B cell (primary cell): ENCODE data around the gene LRRC61. TPM values are rescaled to one million over a fixed set of nuclear protein-coding genes. Genes with fewer than 3 reads are reported as not detected.

Experiments used
- ATAC-seq: fragments of 200-7000 bp; cut with Tn5 transposase; one replicate; pipeline ENCODE4 v1.10.0; 2021; ENCODE audit warnings: low read depth, mild to moderate bottlenecking, moderate number of reproducible peaks, moderate library complexity
- CTCF ChIA-PET: fragments of 350-600 bp; sonication (Branson Sonifier 250); formaldehyde crosslinking; loops from one replicate; lab custom pipeline; 2021; ENCODE audit warnings: antibody characterized with exemption, inconsistent platforms; lab: Charles Lee
- POLR2A ChIA-PET: fragments of 350-600 bp; sonication (Branson Sonifier 250); formaldehyde crosslinking; loops from one replicate; lab custom pipeline; 2021; ENCODE audit warnings: antibody characterized with exemption; lab: Charles Lee
- DNase-seq: peaks from one replicate; pipeline ENCODE4 v3.0.0; 2013
- H2AFZ ChIP-seq: 2 replicates; pipeline ENCODE4 v1.6.1; 2012; ENCODE audit warnings: mild to moderate bottlenecking, low read depth, low read length; ENCODE audit not compliant: insufficient read depth, poor library complexity, severe bottlenecking
- H3K27ac ChIP-seq, 2 donors: 1 replicate in 1 of 2; 2 replicates in 1 of 2; pipeline ENCODE4 v1.5.1; 2012 to 2013; ENCODE audit warnings: low read length in 2 of 2, mild to moderate bottlenecking in 2 of 2, moderate library complexity in 1 of 2
- H3K27me3 ChIP-seq, 4 experiments: fragments of 200-600 bp in 1 of 4; sonication (generic) in 1 of 4; replicated peaks in 1 of 4; 1 replicate in 2 of 4; 2 replicates in 2 of 4; pipeline versions ENCODE4 v1.6.1 to v1.7.0; 2013 to 2016; ENCODE audit warnings: low read length in 3 of 4, mild to moderate bottlenecking in 2 of 4, mixed read lengths in 1 of 4, moderate library complexity in 1 of 4; ENCODE audit not compliant: insufficient read depth in 4 of 4, control insufficient read depth in 3 of 4; ENCODE audit errors: control extremely low read depth in 1 of 4
- H3K36me3 ChIP-seq, 2 experiments: replicated peaks in 1 of 2; 1 replicate in 1 of 2; 2 replicates in 1 of 2; pipeline versions ENCODE4 v1.6.1 to v1.7.1; 2013; ENCODE audit warnings: low read length in 1 of 2; ENCODE audit not compliant: insufficient read depth in 2 of 2, control insufficient read depth in 1 of 2; ENCODE audit errors: control extremely low read depth in 1 of 2, extremely low read depth in 1 of 2
- H3K4me1 ChIP-seq, 2 donors: fragments of 200-600 bp in 1 of 2; sonication (generic) in 1 of 2; 1 replicate in 1 of 2; 2 replicates in 1 of 2; pipeline versions ENCODE4 v1.5.1 to v1.6.1; 2013 to 2017; ENCODE audit warnings: low read length in 2 of 2; ENCODE audit not compliant: control insufficient read depth in 2 of 2, insufficient read depth in 2 of 2
- H3K4me2 ChIP-seq: replicated peaks from 2 replicates; pipeline ENCODE3; 2012; ENCODE audit warnings: mild to moderate bottlenecking, low read depth, low read length; ENCODE audit not compliant: poor library complexity, severe bottlenecking
- H3K4me3 ChIP-seq, 5 experiments: fragments of 200-600 bp in 1 of 5; sonication (generic) in 1 of 5; 1 replicate in 3 of 5; 2 replicates in 2 of 5; pipeline versions ENCODE4 v1.5.1 to v1.7.0; 2011 to 2016; ENCODE audit warnings: low read length in 4 of 5, mild to moderate bottlenecking in 4 of 5, low read depth in 2 of 5, control low read depth in 1 of 5, moderate library complexity in 1 of 5; ENCODE audit not compliant: insufficient read depth in 1 of 5; ENCODE audit errors: control extremely low read depth in 1 of 5, extremely low read depth in 1 of 5
- H3K79me2 ChIP-seq: fragments of 200-600 bp; sonication (generic); one replicate; pipeline ENCODE4 v1.6.0; 2016; ENCODE audit warnings: low read length; ENCODE audit not compliant: control insufficient read depth, insufficient read depth
- H3K9ac ChIP-seq: fragments of 200-600 bp; sonication (generic); 2 replicates; pipeline ENCODE4 v1.6.1; 2017; ENCODE audit warnings: mild to moderate bottlenecking, low read length, moderate library complexity
- H3K9me3 ChIP-seq, 3 donors: one replicate each; pipeline versions ENCODE4 v1.6.1 to v1.7.1; 2013; ENCODE audit warnings: low read length in 2 of 3; ENCODE audit not compliant: control insufficient read depth in 2 of 3, insufficient read depth in 1 of 3; ENCODE audit errors: control extremely low read depth in 1 of 3
- H4K20me1 ChIP-seq: 2 replicates; pipeline ENCODE4 v1.6.0; 2012; ENCODE audit warnings: mild to moderate bottlenecking, low read length; ENCODE audit not compliant: insufficient read depth, control insufficient read depth, poor library complexity, severe bottlenecking
- H3K27ac Mint-ChIP-seq: one replicate; pipeline ENCODE4 v1.8.0; 2021; ENCODE audit warnings: mixed read lengths
- H3K27me3 Mint-ChIP-seq: one replicate; pipeline ENCODE4 v1.8.0; 2021; ENCODE audit warnings: mixed read lengths
- H3K4me1 Mint-ChIP-seq: one replicate; pipeline ENCODE4 v1.8.0; 2021; ENCODE audit warnings: mixed read lengths
- H3K4me3 Mint-ChIP-seq: one replicate; pipeline ENCODE4 v1.8.0; 2021; ENCODE audit warnings: mixed read lengths
- H3K9me3 Mint-ChIP-seq: one replicate; pipeline ENCODE4 v1.8.0; 2022; ENCODE audit warnings: mixed read lengths; ENCODE audit not compliant: insufficient read depth
- EZH2 ChIP-seq: IDR thresholded peaks from 2 replicates; pipeline ENCODE4 v1.6.1; 2012; ENCODE audit warnings: borderline replicate concordance, low read depth, mild to moderate bottlenecking, moderate library complexity, low read length; ENCODE audit not compliant: insufficient read depth, poor library complexity, severe bottlenecking
- WGBS: methylation state at CpG from one replicate; pipeline ENCODE4 v1.1.5; 2013; ENCODE audit warnings: missing lambda C conversion rate; ENCODE audit not compliant: insufficient coverage; 5-methylcytosine and 5-hydroxymethylcytosine counted together
- intact Hi-C: fragments of 100-400 bp; cut with micrococcal nuclease; formaldehyde crosslinking; loops from one replicate; pipeline ENCODE4 v1.10.0; 2022
- polyA plus RNA-seq: library from polyadenylated mRNA; depleted of rRNA; stranded (reverse); fragments of >200 nt; gene quantifications from 2 replicates; pipeline ENCODE4 v1.2.3, GENCODE V29; 2012
- total RNA-seq, 2 donors: library from RNA; stranded (reverse); fragments of 120-200 nt in 1 of 2; gene quantifications; 1 replicate in 1 of 2; 2 replicates in 1 of 2; pipeline versions ENCODE4 v1.2.3 to v1.2.4, GENCODE V29; 2013 to 2022
- TF ChIP-seq, protein P1 (sequence below): fragments of 200-600 bp; IDR thresholded peaks from one replicate; pipeline ENCODE4 v1.8.0; 2022; ENCODE audit warnings: antibody characterized with exemption, mild to moderate bottlenecking

The LRRC61 gene
- total and polyA plus RNA-seq, 2 donors (not counting 1 experiment from before 2014, with no cell fraction given) = 12.8 to 12.9 TPM

DNA sequence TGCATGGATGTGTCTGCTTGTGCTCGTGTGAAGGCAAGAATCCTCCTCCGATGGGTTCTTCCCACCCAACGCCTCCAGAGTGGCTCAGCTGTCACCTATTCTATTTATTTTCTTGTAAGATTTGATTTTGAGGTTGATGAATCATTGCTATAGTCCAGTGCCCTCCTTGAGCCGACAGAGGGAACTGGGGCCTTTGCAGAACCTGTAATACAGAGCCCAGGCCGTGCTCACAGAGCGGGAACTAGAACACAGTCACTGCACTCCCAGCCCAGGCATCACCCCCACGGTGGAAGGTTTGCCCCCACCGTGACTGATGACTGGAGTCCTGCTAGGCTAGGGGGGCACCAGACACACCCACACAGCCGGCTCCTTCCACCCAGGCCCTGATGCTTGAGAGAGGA, 16.3 kb downstream of the LRRC61 start:
- POLR2A ChIA-PET = no interaction called here
- H3K4me1 ChIP-seq = peaks cover 12 to 15% of the 10 kb centered on the region in 2 donors
- Mint-ChIP-seq H3K27ac (no peak overlapping the region), H3K27me3 (peaks cover 35% of the 10 kb centered on the region), H3K4me3 (peak overlapping the region; percentile 45), H3K9me3 (peaks cover 4% of the 10 kb centered on the region), H3K4me1 (peaks cover 20% of the 10 kb centered on the region)
- DNase-seq (no peak), ATAC-seq (peak; percentile 72)
- H3K9me3 ChIP-seq = peaks cover 0 to 5% (median 4%) of the 10 kb centered on the region in 3 donors
- H3K27ac ChIP-seq = no peak overlapping the region
- H2AFZ ChIP-seq = no peak overlapping the region
- H3K79me2 ChIP-seq = no peaks in the 10 kb centered on the region
- WGBS = 38% methylated on average over 5 of the region's 9 CpGs
- H3K4me3 ChIP-seq = no peak overlapping the region
- no peak overlapping the region for H3K4me2 ChIP-seq
- CTCF ChIA-PET = interaction anchor here (1.9 kb wide), 1 partner anchor 15 kb away, joined by 5 read pairs; no protein-coding TSS in a partner anchor
- H3K27me3 ChIP-seq = peaks cover 0 to 24% (median 10%) of the 10 kb centered on the region in 4 experiments
- no peaks in the 10 kb centered on the region for H4K20me1 ChIP-seq
- H3K9ac ChIP-seq = no peak overlapping the region
- TF ChIP-seq EZH2 = no peak
- TF ChIP-seq, protein P1, sequence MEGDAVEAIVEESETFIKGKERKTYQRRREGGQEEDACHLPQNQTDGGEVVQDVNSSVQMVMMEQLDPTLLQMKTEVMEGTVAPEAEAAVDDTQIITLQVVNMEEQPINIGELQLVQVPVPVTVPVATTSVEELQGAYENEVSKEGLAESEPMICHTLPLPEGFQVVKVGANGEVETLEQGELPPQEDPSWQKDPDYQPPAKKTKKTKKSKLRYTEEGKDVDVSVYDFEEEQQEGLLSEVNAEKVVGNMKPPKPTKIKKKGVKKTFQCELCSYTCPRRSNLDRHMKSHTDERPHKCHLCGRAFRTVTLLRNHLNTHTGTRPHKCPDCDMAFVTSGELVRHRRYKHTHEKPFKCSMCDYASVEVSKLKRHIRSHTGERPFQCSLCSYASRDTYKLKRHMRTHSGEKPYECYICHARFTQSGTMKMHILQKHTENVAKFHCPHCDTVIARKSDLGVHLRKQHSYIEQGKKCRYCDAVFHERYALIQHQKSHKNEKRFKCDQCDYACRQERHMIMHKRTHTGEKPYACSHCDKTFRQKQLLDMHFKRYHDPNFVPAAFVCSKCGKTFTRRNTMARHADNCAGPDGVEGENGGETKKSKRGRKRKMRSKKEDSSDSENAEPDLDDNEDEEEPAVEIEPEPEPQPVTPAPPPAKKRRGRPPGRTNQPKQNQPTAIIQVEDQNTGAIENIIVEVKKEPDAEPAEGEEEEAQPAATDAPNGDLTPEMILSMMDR = no peak
- intact Hi-C loops = no loop called here
- H3K36me3 ChIP-seq = no peaks in the 10 kb centered on the region

DNA sequence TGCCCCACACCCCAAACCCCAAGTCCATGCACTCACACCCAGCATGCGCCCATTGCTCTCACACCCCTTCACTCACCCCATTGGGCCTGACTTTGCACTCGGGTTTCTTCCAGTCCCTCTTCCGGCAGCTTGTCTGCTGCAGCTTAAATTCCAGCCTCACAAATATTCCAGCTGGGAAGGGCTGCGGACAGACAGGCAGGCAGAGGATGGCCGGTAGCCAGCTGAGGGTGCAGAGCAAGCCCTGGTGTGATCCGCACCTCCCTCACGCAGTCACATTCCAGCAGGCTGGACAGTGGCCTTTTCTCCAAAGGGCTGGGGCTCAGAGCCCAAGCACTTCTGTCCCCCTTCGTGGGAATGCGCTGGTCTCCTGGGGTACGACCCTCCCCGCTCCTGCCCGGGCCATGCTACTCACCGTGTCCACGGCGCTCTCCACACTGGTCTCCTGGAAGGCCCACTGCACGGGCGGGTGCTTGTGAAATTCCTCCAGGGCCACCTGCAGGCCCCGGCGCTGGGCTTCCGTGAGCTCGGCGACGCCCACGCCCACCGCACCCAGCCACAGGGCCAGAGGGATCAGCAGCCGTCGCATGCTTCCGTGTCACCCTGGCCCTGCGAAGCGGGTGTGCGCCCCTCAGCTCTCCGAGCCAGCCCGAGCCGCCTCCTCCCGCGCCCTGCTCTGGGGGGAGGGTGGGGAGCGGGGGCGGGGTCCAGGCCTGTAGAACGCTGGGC, 17.0 kb downstream of the LRRC61 start:
- Mint-ChIP-seq H3K4me3 (peak overlapping the region; percentile 45), H3K27me3 (peaks cover 35% of the 10 kb centered on the region), H3K27ac (no peak overlapping the region), H3K9me3 (peaks cover 4% of the 10 kb centered on the region), H3K4me1 (peaks cover 20% of the 10 kb centered on the region)
- Histone ChIP-seq H3K4me2 (peak overlapping the region; percentile 45), H3K4me3 (no peak overlapping the region), H3K9me3 (peaks cover 0 to 8% (median 7%) of the 10 kb centered on the region in 3 donors), H3K79me2 (no peaks in the 10 kb centered on the region), H2AFZ (no peak overlapping the region), H3K27ac (no peak overlapping the region), H3K4me1 (peaks cover 12 to 15% of the 10 kb centered on the region in 2 donors), H3K36me3 (no peaks in the 10 kb centered on the region), H3K9ac (no peak overlapping the region), H3K27me3 (peaks cover 0 to 24% (median 10%) of the 10 kb centered on the region in 4 experiments), H4K20me1 (no peaks in the 10 kb centered on the region)
- POLR2A ChIA-PET = no interaction called here
- intact Hi-C loops = no loop called here
- 54% methylated on average over 39 of the region's 39 CpGs for WGBS
- CTCF ChIA-PET = no interaction called here
- ATAC-seq (no peak), DNase-seq (no peak)
- TF ChIP-seq, protein P1 = no peak
- no peak for TF ChIP-seq EZH2
